ENCODE results near the gene NOX3.

DNA sequence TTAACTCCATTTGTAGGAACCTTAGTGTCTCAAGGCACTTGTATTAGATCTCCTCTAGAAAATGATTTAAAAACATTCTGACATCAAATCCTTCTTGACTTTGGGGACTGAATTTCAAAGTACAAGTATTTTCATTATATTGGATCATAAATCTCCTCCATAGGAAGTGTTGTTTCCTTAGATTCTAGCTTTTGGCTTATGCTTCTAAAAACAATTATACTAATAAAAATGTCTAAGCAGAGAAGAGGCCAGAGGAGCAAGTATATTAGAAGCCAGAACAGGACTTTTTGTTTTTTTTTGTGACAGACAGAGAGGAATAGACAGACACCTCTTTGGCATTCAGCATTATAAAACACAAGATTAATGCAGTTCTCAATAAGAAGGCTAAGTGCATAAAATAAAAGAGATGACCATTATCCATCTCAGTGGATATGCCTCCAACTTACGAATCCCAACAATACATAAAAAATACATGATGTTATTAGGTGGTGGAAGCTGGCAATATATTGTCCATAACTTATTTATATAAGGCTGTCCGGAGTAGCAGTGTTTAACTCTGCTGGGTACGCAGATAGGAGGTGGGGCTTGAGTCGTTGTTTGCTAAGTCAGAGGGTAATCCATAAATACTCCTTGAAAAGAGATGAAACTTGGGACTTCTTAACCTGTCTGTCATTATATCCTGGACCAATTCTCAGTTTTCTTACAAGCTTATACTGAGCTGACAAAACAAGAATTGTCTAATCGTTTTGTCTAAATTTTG lies 31.9 kb upstream of the NOX3 start:
- TF ChIP-seq EZH2 (IDR thresholded peaks at IDR 0.05; ENCODE audit: borderline replicate concordance, insufficient read depth, low read depth, low read length, poor library complexity, severe bottlenecking) = no peak
- no peak for TF ChIP-seq CTCF (IDR thresholded peaks at IDR 0.05)

Data from B cell (primary cell).